NCI-H1105 (cell line): ENCODE results near the gene PKIG.

ENCODE experiments used
- DNase-seq: peaks from one replicate; lab custom pipeline; 2025; lab: John Stamatoyannopoulos, UW

PKIG gene

DNA sequence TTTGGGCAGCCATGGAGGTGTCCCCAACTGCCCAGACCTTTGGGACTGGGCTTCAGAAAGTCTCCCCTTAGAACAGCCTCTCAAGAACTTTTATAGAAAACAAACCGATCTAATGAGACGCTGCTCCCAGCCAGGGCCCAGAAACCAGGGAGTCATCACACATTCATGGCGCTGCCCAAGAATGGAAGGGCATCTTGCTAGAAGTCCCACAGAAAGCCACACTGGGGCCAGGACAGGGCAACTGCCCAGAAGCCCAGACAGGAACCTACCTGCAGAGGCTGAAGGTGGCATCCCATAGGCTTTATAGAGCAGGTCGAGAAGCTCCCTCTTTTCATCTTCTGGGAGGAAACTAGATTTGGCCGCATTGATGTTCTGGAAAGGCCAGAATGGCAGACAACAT is 37.7 kb downstream of the PKIG start:
- no peak for DNase-seq

DNA sequence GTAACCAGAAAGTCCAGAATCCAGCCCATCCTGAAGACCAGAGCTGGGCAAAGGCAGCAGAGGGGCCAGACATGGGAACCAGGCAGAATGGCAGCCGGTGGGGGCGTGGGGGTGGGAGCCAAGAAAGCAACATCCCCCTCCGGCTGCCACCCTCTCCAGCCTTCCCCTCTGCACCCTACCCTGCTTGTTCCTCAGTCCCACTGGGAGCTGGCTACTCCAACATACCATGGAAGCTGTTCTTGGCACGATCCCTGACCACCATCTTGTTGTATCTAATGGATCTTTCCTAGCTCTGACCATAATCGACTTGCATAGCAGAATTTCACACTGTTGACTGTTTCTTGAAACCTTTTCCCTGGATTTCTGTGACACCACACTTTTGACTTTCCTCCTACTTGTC is 38.9 kb downstream of the PKIG start:
- DNase-seq: no peak

DNA sequence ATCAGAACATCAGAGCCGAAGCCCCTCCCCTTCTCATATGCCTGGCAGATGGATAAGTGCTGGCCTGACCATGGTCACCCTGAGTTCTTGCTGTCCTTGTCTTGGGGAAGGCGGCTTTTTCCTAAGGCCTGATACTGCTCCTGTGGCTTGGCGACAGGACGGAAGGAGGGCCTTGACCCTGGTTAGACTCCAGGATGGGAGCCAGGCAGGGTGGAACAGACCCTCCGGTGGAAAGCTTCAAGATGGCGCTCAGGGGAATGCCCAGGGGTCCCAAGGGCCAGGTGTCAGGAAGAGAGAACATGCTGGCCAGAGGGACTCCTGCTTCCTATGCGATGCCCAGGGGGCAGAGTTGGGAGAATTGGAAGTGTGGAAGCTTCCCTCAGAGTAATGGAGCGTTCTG is 39.6 kb downstream of the PKIG start:
- no peak for DNase-seq

DNA sequence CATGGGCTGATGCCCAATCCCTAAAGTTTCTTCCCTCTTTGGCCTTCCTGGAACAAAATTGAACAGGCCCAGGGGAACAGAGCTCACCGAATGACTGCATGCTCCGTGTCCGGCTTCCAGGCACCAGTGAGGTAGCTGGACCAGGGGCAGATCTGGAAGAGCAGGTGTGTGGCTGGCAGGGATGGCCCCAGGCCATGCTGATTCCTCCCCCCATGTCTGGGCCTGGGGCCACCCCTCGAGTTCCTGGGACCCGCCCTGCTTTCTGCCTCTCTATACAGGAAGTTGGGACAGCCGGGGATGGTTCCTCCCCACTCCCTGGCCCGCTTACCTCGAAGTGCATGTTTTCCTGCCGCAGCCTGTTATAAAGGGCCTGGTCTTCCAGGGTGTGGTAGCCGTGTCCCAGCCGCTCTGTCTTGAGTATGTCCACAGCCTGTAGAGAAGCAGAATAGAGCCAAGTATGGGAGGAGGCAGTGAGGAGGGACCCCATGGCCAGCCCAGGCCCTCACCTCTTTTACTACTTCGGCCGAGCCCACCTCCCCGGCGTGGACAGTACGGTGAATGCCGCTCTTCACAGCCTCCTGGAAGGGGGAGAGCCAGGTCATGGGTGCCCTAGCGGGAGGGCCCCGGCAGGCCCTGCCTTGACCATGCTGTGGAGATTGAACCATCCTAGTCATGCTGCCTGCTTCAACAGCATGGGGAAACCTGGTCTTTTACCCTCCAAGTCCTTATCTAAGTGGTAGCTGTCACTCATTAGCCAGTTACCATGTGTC is 40.3 kb downstream of the PKIG start:
- no peak for DNase-seq

DNA sequence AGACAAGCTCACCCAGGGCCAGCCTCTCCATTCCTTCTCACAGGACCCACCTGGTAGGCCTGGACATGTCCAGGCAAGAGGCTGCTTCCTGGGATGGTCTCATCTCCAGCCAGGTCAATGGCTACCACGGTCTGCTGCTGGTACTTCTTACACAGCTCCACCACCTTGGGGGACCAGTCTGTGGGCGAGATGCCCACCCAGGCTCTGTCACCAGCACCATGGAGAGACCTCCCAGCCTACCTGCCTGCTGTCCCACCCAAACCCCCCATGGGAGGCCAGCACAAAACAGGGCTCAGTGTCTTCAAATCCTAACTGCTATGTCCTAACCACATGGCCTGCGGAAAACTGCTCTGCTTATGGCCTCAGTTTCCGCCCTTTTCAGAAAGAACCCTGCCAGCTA is 41.8 kb downstream of the PKIG start:
- no peak for DNase-seq

DNA sequence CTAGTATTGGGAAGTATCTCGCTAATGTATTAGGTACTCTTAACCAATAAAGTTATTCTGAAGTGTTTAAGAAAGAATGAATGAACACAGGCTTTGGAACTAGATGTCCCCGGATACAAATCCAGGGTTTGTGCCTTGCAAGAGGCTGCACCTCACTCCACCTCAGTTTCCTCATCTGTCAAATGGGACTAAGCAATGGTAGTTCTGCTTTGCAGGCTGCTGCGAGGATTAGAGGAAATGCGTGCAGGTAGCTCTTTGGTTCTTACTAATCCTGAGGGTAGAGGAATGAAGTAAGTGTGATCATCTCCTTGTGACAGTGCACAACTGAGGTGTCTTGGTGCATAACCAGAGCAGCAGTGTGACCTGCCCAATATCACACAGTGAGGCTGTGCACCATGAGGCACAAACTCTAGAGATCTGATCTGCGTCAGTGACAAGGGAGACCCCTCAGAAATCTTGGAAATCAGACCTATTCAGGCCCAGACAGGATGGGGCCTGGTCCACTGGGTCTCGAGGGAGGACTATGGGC is 42.4 kb downstream of the PKIG start:
- DNase-seq: no peak

DNA sequence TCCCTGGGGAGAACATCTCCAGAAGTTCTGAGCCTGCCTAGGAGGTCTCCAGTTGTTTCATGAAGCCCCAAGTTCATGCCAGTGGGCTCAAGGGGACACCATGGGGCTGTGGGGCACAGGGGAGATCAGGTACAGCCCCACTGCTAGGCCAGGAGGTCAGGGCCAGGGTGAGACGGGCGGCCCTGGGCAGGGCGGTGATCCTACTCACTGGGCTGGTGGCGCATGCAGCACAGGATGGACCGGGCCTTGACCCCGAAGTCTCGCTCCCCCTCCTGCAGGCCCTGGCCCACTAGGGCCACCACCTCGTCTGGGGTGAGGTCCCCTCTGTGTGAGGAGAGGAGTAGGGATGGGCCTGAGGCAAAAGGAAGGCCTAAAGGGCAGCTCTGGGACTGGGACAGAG is 43.0 kb downstream of the PKIG start:
- DNase-seq: no peak

DNA sequence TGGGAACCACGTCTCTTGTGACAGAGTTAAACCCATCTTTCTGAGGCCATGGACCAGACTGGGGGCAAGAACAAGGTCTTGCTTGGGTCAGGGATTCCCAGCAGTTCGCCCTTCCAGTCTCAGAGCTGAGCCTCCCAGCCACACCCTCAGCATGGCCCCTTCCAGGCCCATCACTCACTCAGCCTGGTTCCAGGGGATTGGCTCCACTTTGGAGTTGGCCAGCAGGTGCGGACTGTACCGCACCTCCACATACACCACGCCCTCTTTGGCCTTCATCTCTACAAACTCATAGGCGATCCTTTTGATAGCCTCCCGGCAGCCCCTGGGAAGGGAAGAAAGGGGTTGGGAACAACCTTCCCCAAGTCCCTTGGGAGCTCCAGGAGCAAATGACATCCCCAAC is 43.9 kb downstream of the PKIG start:
- DNase-seq: no peak

DNA sequence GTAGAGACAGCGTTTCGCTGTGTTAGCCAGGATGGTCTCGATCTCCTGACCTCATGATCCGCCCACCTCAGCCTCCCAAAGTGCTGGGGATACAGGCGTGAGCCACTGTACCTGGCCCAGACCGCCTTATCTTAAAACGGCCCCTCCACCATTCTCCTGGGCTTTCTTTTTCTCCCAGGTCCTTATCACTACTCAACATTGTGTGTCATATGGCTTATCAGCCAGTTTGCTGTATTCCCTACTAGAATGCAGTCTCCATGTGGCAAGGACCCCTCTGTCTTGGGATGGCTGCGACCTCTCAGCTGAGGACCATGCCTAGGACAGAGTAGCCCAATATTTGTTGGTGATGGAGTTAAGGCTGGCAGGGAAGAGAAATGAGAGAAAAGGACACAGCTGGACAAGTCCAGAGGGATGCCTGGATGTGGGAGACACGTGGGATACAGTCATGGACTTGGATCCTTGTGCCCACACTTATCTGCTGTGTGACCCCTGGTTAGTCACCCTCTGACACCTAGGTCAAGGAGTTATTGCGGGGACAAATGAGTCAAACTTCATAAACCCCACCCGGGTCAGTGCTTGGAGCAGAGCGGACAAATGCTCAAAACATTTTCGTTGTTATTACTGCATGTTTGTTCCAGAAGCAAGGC is 45.1 kb downstream of the PKIG start:
- no peak for DNase-seq

DNA sequence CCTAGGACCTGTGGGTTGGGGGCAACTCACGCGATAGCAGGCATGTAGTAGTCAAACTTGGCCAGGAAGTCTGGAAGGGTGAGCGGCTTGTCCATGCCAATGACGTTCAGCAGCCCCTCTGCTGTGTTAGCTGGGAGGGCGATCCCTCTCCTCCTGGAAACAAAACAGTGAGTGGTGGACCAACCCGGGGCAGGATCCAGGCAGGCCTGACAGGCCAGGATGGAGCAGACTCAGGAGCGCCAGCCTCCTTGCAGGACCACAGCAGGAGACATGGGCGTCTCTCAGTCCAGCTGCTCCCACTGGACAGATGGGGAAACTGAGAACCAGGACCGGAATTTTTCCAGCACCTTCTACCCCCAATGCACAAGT is 46.6 kb downstream of the PKIG start:
- no peak for DNase-seq

DNA sequence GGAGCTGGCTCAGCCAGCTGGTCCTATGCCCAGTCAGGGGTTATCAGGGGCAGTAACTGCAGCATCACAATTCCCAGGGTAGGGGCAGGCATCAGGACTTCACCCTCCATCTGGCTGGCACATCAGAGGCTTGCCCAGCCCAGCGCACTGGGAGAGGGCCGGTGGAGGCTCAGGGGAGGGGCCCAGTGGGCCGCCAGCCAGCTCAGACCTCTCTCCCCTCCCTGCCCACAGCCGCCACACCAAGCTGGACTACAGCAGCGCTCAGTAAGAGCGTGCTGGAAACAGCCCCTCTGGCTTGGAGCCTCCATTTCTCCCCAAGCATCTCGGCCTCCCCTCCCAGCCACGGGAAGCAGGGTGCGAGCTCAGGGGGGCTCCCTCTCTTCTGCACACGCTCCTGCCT is 47.2 kb downstream of the PKIG start:
- DNase-seq: no peak

DNA sequence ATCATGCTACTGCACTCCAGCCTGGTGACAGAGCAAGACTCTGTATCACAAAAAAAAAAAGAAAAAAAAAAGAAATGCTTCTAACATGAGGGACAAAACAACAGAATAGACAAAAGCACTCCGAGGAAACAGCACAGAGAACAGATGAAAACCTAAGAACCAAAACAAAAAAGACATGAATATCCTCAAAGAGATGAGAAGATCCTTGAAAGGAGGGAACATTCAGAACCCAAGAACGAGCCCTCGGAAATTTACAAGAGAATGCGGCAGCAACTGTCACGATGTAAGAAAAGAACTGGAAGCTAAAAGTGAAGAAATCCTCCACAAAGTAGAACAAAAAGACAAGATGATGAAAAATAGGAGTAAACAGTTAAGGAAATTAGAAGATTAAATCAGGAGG is 47.9 kb downstream of the PKIG start:
- DNase-seq: no peak

DNA sequence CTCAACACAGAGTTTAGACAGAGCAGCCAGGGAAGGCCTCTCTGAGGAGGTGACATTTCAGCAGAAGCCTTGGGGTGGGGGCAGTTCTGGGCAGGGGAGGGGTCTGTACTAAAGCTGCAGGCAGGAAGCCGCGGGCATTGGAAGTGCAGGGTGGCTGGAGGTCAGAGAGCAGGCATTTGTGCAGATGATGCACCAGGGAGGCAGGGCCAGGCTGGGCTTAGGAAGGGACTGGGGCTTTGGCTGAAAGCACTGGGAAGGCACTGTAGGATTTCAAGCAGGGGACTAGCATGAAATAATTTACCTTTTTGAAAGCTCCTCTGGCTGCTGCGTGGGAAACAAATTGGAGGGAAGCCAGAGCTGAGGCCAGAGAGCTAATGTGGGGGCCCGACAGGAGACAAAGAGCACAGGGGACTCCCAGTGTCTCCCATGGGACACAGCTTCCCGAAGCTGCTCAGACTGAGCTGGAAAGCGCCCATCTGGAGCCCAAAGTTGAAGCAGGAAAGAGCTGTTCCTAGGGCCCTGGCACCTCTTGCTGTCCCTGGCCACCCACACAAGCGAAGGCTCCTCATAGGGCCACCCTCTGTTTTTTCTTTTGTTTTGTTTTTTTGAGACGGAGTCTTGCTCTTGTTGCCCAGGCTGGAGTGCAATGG is 49.8 kb downstream of the PKIG start:
- DNase-seq: no peak

DNA sequence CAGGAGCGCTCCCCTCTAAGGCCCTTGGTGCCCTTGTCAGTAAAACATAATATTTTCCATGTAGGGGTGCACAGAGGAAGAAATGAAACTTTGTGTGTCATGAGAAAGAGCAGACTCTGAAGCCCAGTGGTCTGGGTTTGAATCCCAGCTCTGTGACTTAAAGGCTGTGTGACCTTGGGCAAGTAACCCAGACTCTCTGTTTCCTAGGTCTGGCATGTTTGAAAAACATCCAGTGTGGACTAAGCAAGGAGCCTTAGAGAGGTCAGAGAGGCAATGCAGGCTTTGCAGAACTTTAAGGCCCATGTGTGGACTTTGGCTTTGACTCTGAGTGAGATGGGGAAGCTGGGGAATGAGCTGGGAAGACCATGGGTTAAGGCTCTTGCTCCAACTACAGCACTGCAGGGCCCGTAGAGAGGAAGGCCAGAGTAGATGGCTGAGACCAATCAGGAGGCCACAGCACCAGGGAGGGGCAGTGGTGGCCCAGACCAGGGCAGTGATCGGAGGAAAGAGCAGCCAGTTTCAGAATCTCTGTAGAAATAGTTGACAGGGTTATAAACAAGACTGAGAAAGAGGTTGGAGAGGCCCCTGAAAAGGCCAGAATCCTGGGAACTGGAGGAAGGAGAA is 50.9 kb downstream of the PKIG start:
- no peak for DNase-seq

DNA sequence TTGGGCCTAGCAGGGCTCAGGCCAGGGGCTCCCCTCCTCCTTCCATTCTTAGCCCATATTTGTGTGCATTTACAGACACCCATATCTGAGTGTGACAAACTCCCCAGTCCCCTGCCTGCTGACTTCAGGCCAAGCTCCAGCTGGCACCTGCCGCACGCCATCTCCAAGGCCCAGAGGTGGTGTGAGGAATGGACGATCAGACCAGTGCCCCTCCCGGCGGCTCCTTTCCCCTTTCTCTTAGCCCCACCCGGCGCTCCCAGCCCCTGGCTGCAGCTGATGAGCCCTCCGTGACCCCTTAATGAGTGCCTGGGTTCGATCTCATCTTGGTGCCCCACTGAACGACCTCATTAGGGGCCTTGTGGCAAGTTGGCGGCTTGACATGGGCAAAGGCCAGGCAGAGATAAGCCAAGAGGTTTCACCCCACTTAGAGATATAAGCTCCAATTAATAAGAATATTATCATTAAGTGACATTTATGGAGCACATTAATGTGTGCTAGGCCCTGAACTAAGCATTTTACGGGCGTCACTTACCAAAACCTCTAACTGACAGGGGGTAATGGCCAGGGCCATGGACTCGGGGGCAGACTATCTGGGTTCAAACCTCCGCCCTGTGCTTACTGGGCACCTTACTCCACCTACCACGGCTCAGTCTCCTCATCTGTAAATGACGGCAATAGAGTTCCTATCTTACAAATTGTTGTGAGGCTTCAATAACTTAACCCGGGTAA is 51.7 kb downstream of the PKIG start:
- DNase-seq: no peak

DNA sequence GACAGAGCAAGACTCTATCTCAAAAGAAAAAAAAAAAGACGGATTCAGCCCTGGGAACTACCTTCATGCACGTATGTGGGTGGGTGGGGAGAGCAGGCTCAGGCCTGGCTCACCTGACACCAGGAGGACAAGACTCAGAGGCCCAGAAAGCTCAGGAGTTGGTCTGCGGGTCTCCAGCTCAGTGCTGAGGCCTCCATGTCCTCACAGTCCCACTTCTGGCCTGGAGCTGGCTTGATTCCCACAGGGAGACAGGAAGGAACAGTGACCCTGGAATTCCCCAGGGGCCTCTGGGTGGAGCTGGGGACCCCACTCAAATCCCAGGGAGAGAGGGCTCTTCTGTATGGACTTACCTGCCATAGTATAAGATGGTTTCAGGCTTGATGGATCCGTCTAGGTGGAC is 53.5 kb downstream of the PKIG start:
- DNase-seq: no peak

DNA sequence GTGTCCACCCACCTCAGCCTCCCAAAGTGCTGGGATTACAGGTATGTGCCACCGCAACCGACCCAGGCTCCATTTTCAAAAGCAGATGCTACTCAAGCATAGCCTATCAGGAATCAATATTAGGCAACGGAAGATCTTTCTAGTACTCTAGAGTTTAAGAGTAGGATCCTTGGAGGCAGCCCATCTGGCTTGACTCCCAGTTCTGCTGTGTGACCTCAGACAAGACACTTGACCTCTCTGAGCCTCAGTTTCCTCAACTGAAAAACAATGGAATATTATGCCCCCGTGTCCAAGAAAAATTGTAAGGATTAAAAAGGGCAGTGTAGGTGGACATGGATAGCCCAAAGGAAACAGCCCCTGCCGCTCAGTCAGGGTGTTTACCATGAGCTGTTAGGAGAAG is 54.7 kb downstream of the PKIG start:
- DNase-seq: no peak

DNA sequence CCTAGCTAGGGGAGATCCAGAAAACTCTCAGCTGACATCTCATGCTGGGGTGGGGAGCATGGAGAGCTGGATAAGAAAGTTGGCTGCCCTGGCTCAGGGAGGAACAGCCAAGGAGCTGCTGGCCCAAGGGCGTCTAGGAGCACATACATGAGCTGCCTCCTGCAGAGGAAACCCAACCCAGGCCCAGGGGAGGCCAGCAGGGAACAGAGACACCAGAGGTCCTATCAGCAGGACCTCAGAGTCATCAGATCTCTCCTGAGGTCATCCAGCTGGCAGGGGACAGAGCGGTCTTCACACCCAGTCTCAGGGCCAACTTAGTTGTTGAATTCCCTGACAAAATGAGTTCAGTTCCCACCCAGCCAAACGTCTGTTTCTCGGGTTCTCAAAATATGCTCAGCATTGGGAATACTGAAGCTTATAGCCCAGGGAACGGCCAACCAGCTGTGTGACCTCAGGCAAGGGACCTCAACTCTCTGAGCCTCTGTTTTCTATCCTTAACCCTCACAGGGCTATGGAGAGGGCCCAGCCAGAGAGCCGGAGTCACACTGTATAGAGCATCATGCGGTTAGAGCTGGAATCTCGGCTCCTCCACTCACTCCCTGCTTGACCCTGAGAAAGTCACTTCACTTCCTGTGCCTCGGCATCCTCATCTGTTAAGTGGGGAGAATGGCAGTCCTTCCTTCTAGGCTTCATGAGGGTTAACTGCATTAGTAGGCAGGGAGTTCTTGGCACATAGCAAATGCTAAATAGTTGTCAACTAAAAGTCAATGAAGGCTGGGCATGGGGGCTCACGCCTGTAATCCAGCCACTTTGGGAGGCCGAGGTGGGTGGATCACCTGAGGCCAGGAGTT is 55.4 kb downstream of the PKIG start:
- no peak for DNase-seq

DNA sequence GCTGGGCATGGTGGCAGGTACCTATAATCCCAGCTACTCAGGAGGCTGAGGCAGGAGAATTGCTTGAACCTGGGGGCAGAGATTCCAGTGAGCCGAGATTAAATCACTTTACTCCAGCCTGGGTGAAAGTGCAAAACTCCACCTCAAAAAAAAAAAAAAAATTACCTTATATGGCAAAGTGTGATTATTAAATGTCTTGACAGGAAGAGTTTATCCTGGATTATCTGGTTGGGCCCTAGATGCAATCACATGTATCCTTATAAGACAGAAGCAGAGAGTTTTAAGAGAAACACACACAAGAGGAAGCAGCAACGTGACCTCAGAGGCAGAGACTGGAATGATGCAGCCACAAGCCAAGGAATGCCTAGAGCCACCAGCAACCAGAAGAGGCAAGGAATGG is 58.1 kb downstream of the PKIG start:
- DNase-seq: no peak

DNA sequence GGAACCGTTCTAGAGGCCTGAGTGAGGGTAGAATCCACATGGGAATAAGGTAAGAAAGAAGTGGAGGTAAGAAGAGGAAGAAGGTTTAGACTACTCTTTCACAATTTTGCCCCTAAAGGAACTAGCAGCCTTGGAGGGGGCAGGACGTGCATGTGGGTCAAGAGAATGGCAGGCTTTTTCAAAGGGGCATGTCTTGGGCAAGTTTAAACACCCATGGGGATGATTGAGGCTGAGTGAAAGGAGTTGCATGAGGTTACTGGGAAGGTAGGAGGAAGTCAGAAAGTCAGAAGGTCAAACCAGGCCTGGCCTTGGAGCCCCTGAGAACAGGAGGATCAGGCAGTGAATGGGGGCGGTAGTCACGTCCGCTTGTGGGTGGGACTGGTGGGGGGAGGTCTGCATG is 58.9 kb downstream of the PKIG start:
- DNase-seq: no peak
